Upper lobe of left lung (tissue), 6 donors: ENCODE data around the gene OFD1. TPM values are rescaled to one million over a fixed set of nuclear protein-coding genes. Genes with fewer than 3 reads are reported as not detected.

ENCODE experiments used
- ATAC-seq, 2 donors: fragments of 200-7000 bp; cut with Tn5 transposase; one replicate each; pipeline ENCODE4 v1.9.1; 2022; ENCODE audit warnings: mild to moderate bottlenecking in 2 of 2, moderate library complexity in 2 of 2; ENCODE audit not compliant: low FRiP score in 2 of 2
- DNase-seq, 2 donors: peaks; one replicate each; pipeline ENCODE4 v3.0.0-alpha.2; 2019 to 2020
- H3K27ac ChIP-seq, 4 donors: fragments of 200-600 bp; sonication (generic); one replicate each; pipeline ENCODE4 v1.5.1; 2016 to 2019
- H3K27me3 ChIP-seq, 4 donors: fragments of 200-600 bp; sonication (generic); one replicate each; pipeline ENCODE4 v1.5.1; 2017 to 2019
- H3K36me3 ChIP-seq, 4 donors: fragments of 200-600 bp; sonication (generic); one replicate each; pipeline ENCODE4 v1.5.1; 2016 to 2019
- H3K4me1 ChIP-seq, 4 donors: fragments of 200-600 bp; sonication (generic); one replicate each; pipeline ENCODE4 v1.5.1; 2018 to 2019
- H3K4me3 ChIP-seq, 4 donors: fragments of 200-600 bp; sonication (generic); one replicate each; pipeline ENCODE4 v1.5.1; 2017 to 2019; ENCODE audit warnings: mild to moderate bottlenecking in 2 of 4, moderate library complexity in 1 of 4
- H3K9me3 ChIP-seq, 4 donors: fragments of 200-600 bp; sonication (generic); one replicate each; pipeline ENCODE4 v1.5.1; 2018 to 2019
- CTCF ChIP-seq, 6 experiments: fragments of 450-650 bp in 4 of 6; fragments of 200-600 bp in 2 of 6; sonication (generic) in 2 of 6; IDR thresholded peaks; one replicate each; pipeline ENCODE4 v1.5.1; 2016 to 2019; ENCODE audit warnings: antibody characterized with exemption in 6 of 6
- EP300 ChIP-seq, 4 donors: sonication (generic); formaldehyde crosslinking; IDR thresholded peaks; one replicate each; pipeline ENCODE4 v1.5.1; 2017; ENCODE audit warnings: antibody characterized with exemption in 4 of 4, control low read depth in 2 of 4
- POLR2A ChIP-seq, 4 donors: fragments of 450-650 bp; IDR thresholded peaks; one replicate each; pipeline ENCODE4 v1.5.1; 2016 to 2017; ENCODE audit warnings: antibody characterized with exemption in 4 of 4, mild to moderate bottlenecking in 2 of 4
- POLR2AphosphoS5 ChIP-seq, 2 donors: sonication (generic); formaldehyde crosslinking; IDR thresholded peaks; one replicate each; pipeline ENCODE4 v1.5.1; 2017; ENCODE audit warnings: antibody characterized with exemption in 2 of 2
- WGBS, 2 donors: methylation state at CpG; one replicate each; pipeline ENCODE4 v1.1.5; 2017 to 2018; 5-methylcytosine and 5-hydroxymethylcytosine counted together
- total RNA-seq, 6 donors: library from RNA; depleted of rRNA in 4 of 6; stranded (reverse); fragments of >200 nt in 4 of 6; gene quantifications; one replicate each; pipeline versions ENCODE4 v1.1.0 to v1.2.1, GENCODE V29; 2016 to 2021
- donor health status: DM: no; HTN: no; CAD: no; lungs with moderate emphysema.
- donor health status: DM: no; HTN: yes; CAD: no; lungs with severe emphysema.

OFD1 gene
- total RNA-seq, 6 donors from 2014 or later = 19.2 to 98.5 (median 37.0) TPM

GRCh38 chrX:13711141-13711540, 23.4 kb upstream of the OFD1 start:
- Histone ChIP-seq H3K27me3 (no peaks in the 10 kb centered on the region), H3K4me1 (no peaks in the 10 kb centered on the region), H3K27ac (no peak overlapping the region), H3K9me3 (no peaks in the 10 kb centered on the region), H3K36me3 (peaks cover 0 to 47% (median 7%) of the 10 kb centered on the region in 4 donors), H3K4me3 (no peak overlapping the region)
- 83 to 87% methylated on average over 4 of the region's 4 CpGs for WGBS, 2 donors
- DNase-seq (no peak), ATAC-seq (no peak)
- TF ChIP-seq POLR2AphosphoS5 (IDR thresholded peaks at IDR 0.05) (no peak), EP300 (IDR thresholded peaks at IDR 0.05) (no peak), CTCF (IDR thresholded peaks at IDR 0.05) (no peak)

- DNase-seq (no peak), ATAC-seq (no peak)
- no peak overlapping the region for H3K4me3 ChIP-seq
- peaks cover 0 to 66% (median 6%) of the 10 kb centered on the region in 4 donors for H3K36me3 ChIP-seq
- H3K27ac ChIP-seq = no peak overlapping the region
- WGBS, 2 donors = 77 to 88% methylated on average over 9 of the region's 9 CpGs
- no peaks in the 10 kb centered on the region for H3K4me1 ChIP-seq
- H3K9me3 ChIP-seq = no peaks in the 10 kb centered on the region
- no peaks in the 10 kb centered on the region for H3K27me3 ChIP-seq
- TF ChIP-seq POLR2A (IDR thresholded peaks at IDR 0.05) = no peak
- no peak for TF ChIP-seq EP300 (IDR thresholded peaks at IDR 0.05)
- no peak for TF ChIP-seq CTCF (IDR thresholded peaks at IDR 0.05)
- TF ChIP-seq POLR2AphosphoS5 (IDR thresholded peaks at IDR 0.05) = no peak
These were observed 18.1 kb upstream of the OFD1 start for GRCh38 chrX:13716455-13716854.

GRCh38 chrX:13716905-13717304, 17.6 kb upstream of the OFD1 start:
- Histone ChIP-seq H3K36me3 (peaks cover 0 to 61% (median 4%) of the 10 kb centered on the region in 4 donors), H3K4me3 (no peak overlapping the region), H3K27ac (no peak overlapping the region), H3K27me3 (no peaks in the 10 kb centered on the region), H3K4me1 (peaks cover 0 to under 1% (median 0%) of the 10 kb centered on the region in 4 donors), H3K9me3 (no peaks in the 10 kb centered on the region)
- 82 to 94% methylated on average over 4 to 6 of the region's 6 CpGs for WGBS, 2 donors
- DNase-seq (peak in 1 of 2 donors; percentile 35), ATAC-seq (no peak)
- TF ChIP-seq POLR2AphosphoS5 (IDR thresholded peaks at IDR 0.05) (no peak), POLR2A (IDR thresholded peaks at IDR 0.05) (no peak), EP300 (IDR thresholded peaks at IDR 0.05) (no peak), CTCF (IDR thresholded peaks at IDR 0.05) (no peak)

- Histone ChIP-seq H3K4me3 (no peak overlapping the region), H3K4me1 (peaks cover 0 to 9% (median 0%) of the 10 kb centered on the region in 4 donors), H3K27ac (no peak overlapping the region), H3K36me3 (peaks cover 0 to 52% (median 4%) of the 10 kb centered on the region in 4 donors), H3K9me3 (no peaks in the 10 kb centered on the region), H3K27me3 (no peaks in the 10 kb centered on the region)
- 71 to 78% methylated on average over 7 of the region's 7 CpGs for WGBS, 2 donors
- DNase-seq = no peak
- ATAC-seq = peak in 1 of 2 donors; percentile 93
- TF ChIP-seq CTCF (IDR thresholded peaks at IDR 0.05) (no peak), POLR2A (IDR thresholded peaks at IDR 0.05) (no peak), POLR2AphosphoS5 (IDR thresholded peaks at IDR 0.05) (no peak), EP300 (IDR thresholded peaks at IDR 0.05) (no peak)
These were observed 16.7 kb upstream of the OFD1 start for GRCh38 chrX:13717700-13718472.
